Measurements from ENCODE around the gene SPINK2.

DNA sequence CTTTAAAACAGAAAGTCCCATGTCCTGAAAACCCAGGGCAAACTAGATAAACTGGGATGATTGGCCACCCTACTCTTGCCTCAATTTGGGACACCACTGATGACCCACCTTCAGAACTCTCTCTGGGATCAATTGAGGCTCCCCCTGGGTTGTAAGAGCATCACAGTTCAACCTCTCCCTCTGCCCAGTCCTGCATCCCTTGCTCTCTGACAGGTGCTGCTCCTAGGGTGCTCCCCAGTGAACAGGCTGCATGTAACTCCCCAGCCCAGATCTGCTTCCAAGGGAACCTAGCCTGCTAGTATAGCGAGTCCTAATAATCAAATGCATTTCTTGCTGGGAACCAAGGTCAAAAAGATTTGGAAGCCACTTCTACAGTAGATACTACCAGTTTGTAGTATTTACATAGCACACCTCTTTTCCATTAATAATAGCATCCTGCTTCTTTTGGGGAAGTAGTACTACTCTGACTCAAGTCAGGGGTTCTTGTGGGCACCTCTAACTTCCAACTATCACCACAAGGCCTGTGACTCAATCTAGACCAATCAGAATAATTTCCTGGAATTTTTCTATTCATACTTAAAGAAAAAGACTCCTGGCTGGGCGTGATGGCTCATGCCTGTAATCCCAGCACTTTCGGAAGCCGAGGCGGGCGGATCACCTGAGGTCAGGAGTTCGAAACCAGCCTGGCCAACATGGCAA is 42.1 kb upstream of the SPINK2 start:
- TF ChIP-seq, protein P1, sequence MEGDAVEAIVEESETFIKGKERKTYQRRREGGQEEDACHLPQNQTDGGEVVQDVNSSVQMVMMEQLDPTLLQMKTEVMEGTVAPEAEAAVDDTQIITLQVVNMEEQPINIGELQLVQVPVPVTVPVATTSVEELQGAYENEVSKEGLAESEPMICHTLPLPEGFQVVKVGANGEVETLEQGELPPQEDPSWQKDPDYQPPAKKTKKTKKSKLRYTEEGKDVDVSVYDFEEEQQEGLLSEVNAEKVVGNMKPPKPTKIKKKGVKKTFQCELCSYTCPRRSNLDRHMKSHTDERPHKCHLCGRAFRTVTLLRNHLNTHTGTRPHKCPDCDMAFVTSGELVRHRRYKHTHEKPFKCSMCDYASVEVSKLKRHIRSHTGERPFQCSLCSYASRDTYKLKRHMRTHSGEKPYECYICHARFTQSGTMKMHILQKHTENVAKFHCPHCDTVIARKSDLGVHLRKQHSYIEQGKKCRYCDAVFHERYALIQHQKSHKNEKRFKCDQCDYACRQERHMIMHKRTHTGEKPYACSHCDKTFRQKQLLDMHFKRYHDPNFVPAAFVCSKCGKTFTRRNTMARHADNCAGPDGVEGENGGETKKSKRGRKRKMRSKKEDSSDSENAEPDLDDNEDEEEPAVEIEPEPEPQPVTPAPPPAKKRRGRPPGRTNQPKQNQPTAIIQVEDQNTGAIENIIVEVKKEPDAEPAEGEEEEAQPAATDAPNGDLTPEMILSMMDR (IDR thresholded peaks at IDR 0.05; ENCODE audit: control extremely low read depth in 1 of 3, insufficient read depth in 1 of 3, low read depth in 1 of 3, low read length in 3 of 3) = no peak
- TF ChIP-seq POLR2A (IDR thresholded peaks at IDR 0.05; ENCODE audit: control extremely low read depth in 1 of 2, low read depth in 2 of 2, low read length in 2 of 2) (no peak), KDM5A (IDR thresholded peaks at IDR 0.05; ENCODE audit: low read length) (no peak), NRF1 (IDR thresholded peaks at IDR 0.05; ENCODE audit: low read depth, low read length) (no peak), POLR2AphosphoS5 (IDR thresholded peaks at IDR 0.05; ENCODE audit: low read depth, low read length) (no peak), SIX5 (IDR thresholded peaks at IDR 0.05; ENCODE audit: low read depth, low read length) (no peak), EGR1 (IDR thresholded peaks at IDR 0.05; ENCODE audit: borderline replicate concordance, low read depth, low read length) (no peak), SAP30 (IDR thresholded peaks at IDR 0.05; ENCODE audit: insufficient read depth, insufficient replicate concordance, low read length) (no peak), RAD21 (IDR thresholded peaks at IDR 0.05 in 1 of 2, conservative IDR thresholded peaks at IDR 0.05 in 1 of 2; ENCODE audit: low read depth in 2 of 2, low read length in 2 of 2) (no peak)
- TF ChIP-seq, protein P2, sequence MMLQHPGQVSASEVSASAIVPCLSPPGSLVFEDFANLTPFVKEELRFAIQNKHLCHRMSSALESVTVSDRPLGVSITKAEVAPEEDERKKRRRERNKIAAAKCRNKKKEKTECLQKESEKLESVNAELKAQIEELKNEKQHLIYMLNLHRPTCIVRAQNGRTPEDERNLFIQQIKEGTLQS (IDR thresholded peaks at IDR 0.05; ENCODE audit: insufficient read depth, low read depth, low read length) = no peak

Measured in H1 (cell line).